GM23248 (cell line): ENCODE results near the gene LMF1. TPM values are rescaled to one million over a fixed set of nuclear protein-coding genes. Genes with fewer than 3 reads are reported as not detected.

Experiments used
- DNase-seq: peaks from one replicate; pipeline ENCODE4 v3.0.0-alpha.2; 2015
- H2AFZ ChIP-seq: fragments of 200-600 bp; sonication (generic); 2 replicates; pipeline ENCODE4 v1.6.1; 2016; ENCODE audit warnings: antibody characterized with exemption
- H3F3A ChIP-seq: fragments of 200-600 bp; sonication (generic); 2 replicates; pipeline ENCODE4 v1.6.1; 2016; ENCODE audit warnings: mild to moderate bottlenecking, antibody characterized with exemption, mixed run types; ENCODE audit not compliant: insufficient read depth
- H3K27ac ChIP-seq: fragments of 200-600 bp; sonication (generic); 2 replicates; pipeline ENCODE4 v1.5.1; 2016; ENCODE audit warnings: mild to moderate bottlenecking
- H3K27me3 ChIP-seq: fragments of 200-600 bp; sonication (generic); replicated peaks from 2 replicates; pipeline ENCODE4 v1.6.1; 2016; ENCODE audit warnings: mild to moderate bottlenecking; ENCODE audit not compliant: insufficient read depth
- H3K36me3 ChIP-seq: fragments of 200-600 bp; sonication (generic); 2 replicates; pipeline ENCODE4 v1.6.1; 2016; ENCODE audit warnings: low read depth, mild to moderate bottlenecking
- H3K4me1 ChIP-seq: fragments of 200-600 bp; sonication (generic); 2 replicates; pipeline ENCODE4 v1.6.1; 2016; ENCODE audit warnings: mild to moderate bottlenecking; ENCODE audit not compliant: insufficient read depth
- H3K4me2 ChIP-seq: fragments of 200-600 bp; sonication (generic); one replicate; pipeline ENCODE4 v1.6.1; 2016; ENCODE audit warnings: mild to moderate bottlenecking; ENCODE audit not compliant: unreplicated experiment
- H3K4me3 ChIP-seq: fragments of 200-600 bp; sonication (generic); 2 replicates; pipeline ENCODE4 v1.5.1; 2016; ENCODE audit warnings: mild to moderate bottlenecking
- H3K79me2 ChIP-seq: fragments of 200-600 bp; sonication (generic); 2 replicates; pipeline ENCODE4 v1.6.1; 2016; ENCODE audit warnings: mild to moderate bottlenecking; ENCODE audit not compliant: insufficient read depth
- H3K9ac ChIP-seq: fragments of 200-600 bp; sonication (generic); 2 replicates; pipeline ENCODE4 v1.6.1; 2016; ENCODE audit warnings: mild to moderate bottlenecking
- H3K9me2 ChIP-seq: fragments of 200-600 bp; sonication (generic); 2 replicates; pipeline ENCODE4 v1.6.1; 2016; ENCODE audit warnings: mixed run types, mild to moderate bottlenecking, moderate library complexity; ENCODE audit not compliant: insufficient read depth
- H3K9me3 ChIP-seq: fragments of 200-600 bp; sonication (generic); one replicate; pipeline ENCODE4 v1.6.1; 2017; ENCODE audit warnings: low read depth
- H4K20me1 ChIP-seq: fragments of 200-600 bp; sonication (generic); 2 replicates; pipeline ENCODE4 v1.6.0; 2016; ENCODE audit not compliant: insufficient read depth
- EZH2 ChIP-seq: fragments of 200-600 bp; sonication (generic); IDR thresholded peaks from 2 replicates; pipeline ENCODE4 v1.6.1; 2018; ENCODE audit warnings: antibody characterized with exemption, mild to moderate bottlenecking; ENCODE audit not compliant: insufficient read depth, poor library complexity, severe bottlenecking
- EZH2phosphoT487 ChIP-seq: fragments of 200-600 bp; sonication (generic); IDR thresholded peaks from 2 replicates; pipeline ENCODE4 v1.6.1; 2018; ENCODE audit warnings: antibody characterized with exemption, moderate library complexity, mild to moderate bottlenecking, low read depth; ENCODE audit not compliant: insufficient read depth
- WGBS, 2 experiments: methylation state at CpG; one replicate each; pipeline ENCODE4 v1.1.6; 2015 to 2017; ENCODE audit warnings: low lambda C conversion rate in 2 of 2, low coverage in 1 of 2; ENCODE audit errors: missing lambda C conversion rate in 2 of 2; 5-methylcytosine and 5-hydroxymethylcytosine counted together
- in situ Hi-C: fragments of 300-500 bp; cut with MboI; formaldehyde crosslinking; loops from 2 replicates; pipeline ENCODE4 v1.15.0; 2020
- polyA plus RNA-seq: library from polyadenylated mRNA; unstranded; fragments of >200 nt; fragmentation: Nextera tagmentation; extraction: Ambion mirVana; gene quantifications from 2 replicates; pipeline ENCODE4 v1.2.1, GENCODE V29; 2016
- total RNA-seq: library from RNA; depleted of rRNA; stranded (reverse); fragments of >200 nt; shearing (Covaris generic); gene quantifications from 2 replicates; pipeline ENCODE4 v1.2.3, GENCODE V29; 2014

Gene LMF1
- total and polyA plus RNA-seq, 2 experiments from 2014 or later, result 23.1 to 53.0 TPM

DNA sequence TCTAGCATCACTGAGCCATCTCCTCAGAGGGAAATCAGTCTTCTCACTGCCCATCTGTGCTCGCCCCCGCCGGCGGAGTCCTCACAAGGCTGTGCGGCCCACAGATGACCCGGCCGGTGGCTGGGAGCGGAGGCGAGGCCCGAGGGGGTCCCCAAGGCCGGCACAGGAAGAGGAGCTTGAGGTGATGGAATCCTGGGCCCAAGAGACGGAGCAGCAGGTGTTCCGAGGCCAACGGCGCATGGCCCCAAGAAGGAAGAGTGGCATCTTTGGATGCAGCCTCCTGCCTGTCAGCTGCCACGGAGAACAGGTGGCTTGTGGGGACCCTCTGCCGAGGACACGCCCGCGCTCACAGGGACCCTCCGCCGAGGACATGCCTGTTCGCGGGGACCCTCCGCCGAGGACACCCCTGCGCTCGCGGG is 97.5 kb downstream of the LMF1 start:
- in situ Hi-C loops, result no loop called here
- Histone ChIP-seq H3K9me2 (no peaks in the 10 kb centered on the region), H3K4me1 (no peaks in the 10 kb centered on the region), H3K4me3 (no peak overlapping the region), H3K36me3 (no peaks in the 10 kb centered on the region), H2AFZ (no peak overlapping the region), H3K79me2 (no peaks in the 10 kb centered on the region), H3K27ac (no peak overlapping the region), H3K9me3 (no peaks in the 10 kb centered on the region), H4K20me1 (no peaks in the 10 kb centered on the region), H3K9ac (no peak overlapping the region), H3K27me3 (no peaks in the 10 kb centered on the region), H3F3A (no peaks in the 10 kb centered on the region), H3K4me2 (no peak overlapping the region)
- WGBS, 2 experiments, result 79 to 85% methylated on average over 28 to 29 of the region's 29 CpGs
- DNase-seq, result no peak
- no peak for TF ChIP-seq EZH2
- no peak for TF ChIP-seq EZH2phosphoT487

DNA sequence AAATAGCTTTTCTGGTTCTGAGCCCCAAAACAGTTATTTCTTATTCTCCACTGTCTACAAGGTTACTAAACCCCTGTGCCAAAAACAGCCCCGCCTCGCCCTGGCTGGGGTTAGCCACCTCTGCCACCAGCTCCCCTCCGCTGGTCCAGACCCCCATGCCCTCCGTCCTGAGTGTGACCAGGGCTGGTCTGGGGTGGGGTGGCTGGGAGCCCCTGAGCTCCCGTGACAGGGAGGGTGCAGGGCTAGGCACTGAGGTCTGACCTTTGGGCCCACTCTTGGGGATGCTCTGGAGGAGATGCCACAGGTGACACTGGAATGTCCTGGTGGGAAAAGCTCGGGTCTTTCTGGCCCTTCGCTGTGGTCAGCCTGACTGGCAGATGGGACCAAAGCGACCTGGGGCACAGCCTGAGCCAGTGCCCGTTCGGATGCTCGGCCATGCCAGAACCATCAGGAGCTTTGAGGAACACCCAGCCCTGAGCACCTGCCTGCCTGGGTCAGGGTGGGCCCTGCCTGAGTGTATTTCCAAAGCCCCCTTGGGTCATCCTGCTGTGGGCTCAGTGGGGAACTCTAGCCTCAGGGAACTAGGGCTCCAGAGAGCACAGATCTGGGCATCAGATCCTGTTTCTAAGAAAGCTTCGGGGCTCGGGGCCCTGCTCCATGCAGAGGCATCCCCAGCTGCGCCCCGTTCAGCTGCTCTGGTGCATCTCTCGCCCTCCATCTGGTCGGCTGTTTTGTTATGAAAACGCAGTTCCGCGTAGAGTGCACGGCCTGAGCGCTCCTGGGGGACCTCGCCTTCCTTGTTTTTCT is 98.1 kb downstream of the LMF1 start:
- Histone ChIP-seq H3K9me3 (no peaks in the 10 kb centered on the region), H3K4me2 (no peak overlapping the region), H3K79me2 (no peaks in the 10 kb centered on the region), H2AFZ (no peak overlapping the region), H3K27me3 (no peaks in the 10 kb centered on the region), H3K36me3 (no peaks in the 10 kb centered on the region), H3K27ac (no peak overlapping the region), H3K9me2 (no peaks in the 10 kb centered on the region), H3K9ac (no peak overlapping the region), H3F3A (no peaks in the 10 kb centered on the region), H3K4me3 (no peak overlapping the region), H3K4me1 (no peaks in the 10 kb centered on the region), H4K20me1 (no peaks in the 10 kb centered on the region)
- TF ChIP-seq EZH2, result no peak
- no peak for TF ChIP-seq EZH2phosphoT487
- in situ Hi-C loops, result no loop called here
- WGBS, 2 experiments, result 88 to 90% methylated on average over 23 of the region's 23 CpGs
- no peak for DNase-seq

DNA sequence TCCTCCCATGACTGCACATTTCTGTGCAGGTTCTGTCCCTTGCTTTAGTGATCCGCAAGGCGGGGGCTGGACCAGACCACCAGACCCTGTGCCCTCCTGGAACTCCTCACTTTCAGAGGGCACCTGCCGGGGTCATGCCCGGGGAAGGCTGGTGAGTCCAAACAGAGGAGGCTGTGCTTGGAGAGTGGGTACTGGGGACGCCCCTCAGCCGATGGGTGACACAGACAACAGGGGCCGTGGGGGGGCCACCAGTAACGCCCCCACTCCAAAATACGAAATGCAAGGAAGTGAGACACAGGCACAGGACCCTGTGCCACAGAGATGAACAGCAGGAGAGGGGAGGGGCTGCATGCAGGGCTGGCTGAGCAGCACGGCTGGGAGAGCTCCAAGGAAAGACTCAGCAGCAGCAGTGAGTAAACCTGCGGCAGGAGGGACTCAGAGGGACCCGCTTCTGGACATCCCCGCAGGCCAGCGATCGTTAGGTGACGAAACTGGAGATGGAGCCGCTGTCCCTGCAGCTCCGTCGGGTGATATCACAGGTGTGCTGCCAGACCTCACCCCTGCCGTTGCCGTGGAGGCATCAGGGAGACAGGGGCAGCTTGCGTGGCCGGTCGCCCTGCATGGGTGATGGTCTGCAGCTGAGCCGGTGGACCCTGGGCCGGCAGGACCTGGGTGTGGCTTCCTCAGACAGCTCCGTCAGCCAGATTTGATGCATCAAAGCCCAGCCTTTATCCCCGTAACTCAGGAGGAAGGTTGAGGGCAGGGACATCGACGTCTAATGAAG is 99.0 kb downstream of the LMF1 start:
- Histone ChIP-seq H3K27ac (no peak overlapping the region), H2AFZ (no peak overlapping the region), H3K4me2 (no peak overlapping the region), H4K20me1 (no peaks in the 10 kb centered on the region), H3K36me3 (no peaks in the 10 kb centered on the region), H3K79me2 (no peaks in the 10 kb centered on the region), H3K4me3 (no peak overlapping the region), H3K9ac (no peak overlapping the region), H3K4me1 (no peaks in the 10 kb centered on the region), H3K9me2 (no peaks in the 10 kb centered on the region), H3K27me3 (no peaks in the 10 kb centered on the region), H3F3A (no peaks in the 10 kb centered on the region), H3K9me3 (no peaks in the 10 kb centered on the region)
- in situ Hi-C loops, result no loop called here
- no peak for DNase-seq
- no peak for TF ChIP-seq EZH2phosphoT487
- TF ChIP-seq EZH2, result no peak
- WGBS, 2 experiments, result 87 to 89% methylated on average over 30 of the region's 30 CpGs

DNA sequence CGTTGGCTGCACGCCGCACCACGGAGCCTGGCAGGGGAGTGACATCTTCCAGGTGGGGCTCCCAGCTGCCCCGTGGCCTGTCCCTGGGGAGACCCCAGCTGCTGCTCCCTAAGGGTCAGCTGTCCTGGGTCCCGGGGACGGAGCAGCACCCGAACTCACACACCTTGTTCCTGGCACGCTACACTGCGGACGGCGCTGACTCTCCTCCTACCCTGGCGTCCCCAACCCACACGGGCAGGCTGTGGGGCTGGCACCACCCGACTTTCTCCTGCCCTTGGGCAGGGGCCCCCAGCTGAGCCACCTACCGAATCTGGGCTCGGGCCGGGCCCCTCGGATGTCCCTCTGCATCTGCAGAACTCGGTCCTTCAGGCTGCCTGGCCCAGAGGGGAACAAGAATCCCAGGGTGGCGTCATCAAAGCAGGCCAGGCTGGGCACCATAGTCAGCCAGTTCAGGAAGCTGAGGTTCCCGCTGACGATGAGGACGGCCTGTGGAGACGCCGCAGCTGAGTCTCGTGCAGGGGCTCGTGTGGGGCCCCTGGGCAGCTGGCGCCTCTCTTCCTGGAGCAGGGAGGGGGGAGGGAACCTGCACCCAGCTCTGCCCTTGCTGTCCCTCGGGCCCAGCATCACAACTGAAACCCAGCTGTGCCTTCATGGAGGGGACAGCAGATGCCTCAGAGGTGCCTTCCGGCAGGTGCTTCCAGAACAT is 99.8 kb downstream of the LMF1 start:
- H3K4me3 ChIP-seq, result no peak overlapping the region
- H2AFZ ChIP-seq, result no peak overlapping the region
- H3K9ac ChIP-seq, result no peak overlapping the region
- in situ Hi-C loops, result no loop called here
- no peaks in the 10 kb centered on the region for H3K4me1 ChIP-seq
- no peak overlapping the region for H3K27ac ChIP-seq
- no peaks in the 10 kb centered on the region for H3K79me2 ChIP-seq
- DNase-seq, result no peak
- no peaks in the 10 kb centered on the region for H3K36me3 ChIP-seq
- H3K27me3 ChIP-seq, result no peaks in the 10 kb centered on the region
- WGBS, 2 experiments, result 87 to 93% methylated on average over 27 to 31 of the region's 31 CpGs
- no peaks in the 10 kb centered on the region for H3K9me2 ChIP-seq
- no peaks in the 10 kb centered on the region for H3F3A ChIP-seq
- H4K20me1 ChIP-seq, result no peaks in the 10 kb centered on the region
- TF ChIP-seq EZH2phosphoT487 (no peak), EZH2 (no peak)
- no peak overlapping the region for H3K4me2 ChIP-seq
- H3K9me3 ChIP-seq, result no peaks in the 10 kb centered on the region
